Measurements from ENCODE around the gene TGFB2.

Gene TGFB2

DNA sequence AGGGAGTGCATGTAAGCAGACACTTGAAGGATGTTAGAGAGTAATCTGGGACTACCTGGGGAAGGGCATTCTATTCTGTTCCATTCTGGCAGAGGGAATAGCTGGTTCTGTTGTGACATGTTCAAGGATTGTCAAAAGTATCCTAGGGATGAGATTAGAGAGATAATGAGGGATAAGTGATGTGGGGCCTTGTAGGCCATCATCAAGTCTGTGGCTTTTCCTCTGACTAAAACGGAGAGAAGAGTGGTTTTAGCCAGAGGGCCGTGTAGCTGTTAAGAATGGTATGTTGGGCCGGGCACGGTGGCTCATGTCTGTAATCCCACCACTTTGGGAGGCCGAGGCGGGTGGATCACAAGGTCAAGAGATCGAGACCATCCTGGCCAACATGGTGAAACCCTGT, 23.6 kb downstream of the TGFB2 start:
- H3K4me3 ChIP-seq (ENCODE audit: low read depth, low read length): no peak overlapping the region
- TF ChIP-seq, protein P1, sequence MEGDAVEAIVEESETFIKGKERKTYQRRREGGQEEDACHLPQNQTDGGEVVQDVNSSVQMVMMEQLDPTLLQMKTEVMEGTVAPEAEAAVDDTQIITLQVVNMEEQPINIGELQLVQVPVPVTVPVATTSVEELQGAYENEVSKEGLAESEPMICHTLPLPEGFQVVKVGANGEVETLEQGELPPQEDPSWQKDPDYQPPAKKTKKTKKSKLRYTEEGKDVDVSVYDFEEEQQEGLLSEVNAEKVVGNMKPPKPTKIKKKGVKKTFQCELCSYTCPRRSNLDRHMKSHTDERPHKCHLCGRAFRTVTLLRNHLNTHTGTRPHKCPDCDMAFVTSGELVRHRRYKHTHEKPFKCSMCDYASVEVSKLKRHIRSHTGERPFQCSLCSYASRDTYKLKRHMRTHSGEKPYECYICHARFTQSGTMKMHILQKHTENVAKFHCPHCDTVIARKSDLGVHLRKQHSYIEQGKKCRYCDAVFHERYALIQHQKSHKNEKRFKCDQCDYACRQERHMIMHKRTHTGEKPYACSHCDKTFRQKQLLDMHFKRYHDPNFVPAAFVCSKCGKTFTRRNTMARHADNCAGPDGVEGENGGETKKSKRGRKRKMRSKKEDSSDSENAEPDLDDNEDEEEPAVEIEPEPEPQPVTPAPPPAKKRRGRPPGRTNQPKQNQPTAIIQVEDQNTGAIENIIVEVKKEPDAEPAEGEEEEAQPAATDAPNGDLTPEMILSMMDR (IDR thresholded peaks at IDR 0.05; ENCODE audit: insufficient read depth, low read length, missing control alignments): no peak
- CTCF ChIA-PET: interaction anchor here (1.0 to 1.4 kb wide), 2 partner anchors 30 to 39 kb away, joined by 3 read pairs; no protein-coding TSS in a partner anchor
- no peak for DNase-seq (ENCODE audit: low read depth, low spot score)
- POLR2A ChIA-PET: no interaction called here

DNA sequence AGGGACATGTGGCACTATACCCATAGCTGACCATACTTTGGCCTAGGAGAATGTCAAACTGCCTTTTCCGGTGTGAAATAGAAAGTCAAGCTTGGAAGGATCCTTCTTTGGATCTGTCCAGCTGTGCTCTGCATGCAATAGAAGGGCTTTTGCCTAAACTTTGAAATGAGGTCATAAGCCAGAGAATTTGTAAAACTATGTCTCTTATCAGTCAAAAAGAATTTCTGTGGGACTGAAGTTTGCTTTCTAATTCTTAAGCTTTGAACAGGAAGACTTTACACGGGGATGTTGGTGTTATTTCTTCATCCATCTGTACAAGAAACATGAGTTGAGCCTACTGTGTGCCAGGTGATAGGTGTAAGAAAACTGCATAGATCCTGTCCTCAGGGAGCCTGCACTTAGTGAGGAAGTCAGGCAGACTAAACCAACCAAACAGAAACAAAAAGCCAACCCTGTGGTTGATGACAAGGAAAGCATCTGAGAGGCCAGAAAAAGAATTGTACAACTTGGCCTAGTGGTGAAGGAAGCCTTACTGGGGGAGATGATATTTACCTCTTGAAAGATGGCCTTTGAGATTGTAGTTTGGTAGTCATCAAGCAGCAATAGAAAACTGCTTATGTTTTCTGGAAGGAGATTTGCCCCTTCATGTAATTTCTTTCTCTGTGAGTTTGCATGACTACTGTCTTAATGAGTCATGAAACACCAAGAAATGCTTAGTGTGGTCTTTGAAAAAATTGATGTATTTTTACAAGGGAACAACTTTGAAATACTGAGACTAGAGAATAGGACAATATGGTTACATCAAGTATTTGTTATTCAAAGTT, 24.8 kb downstream of the TGFB2 start:
- no peak for DNase-seq (ENCODE audit: low read depth, low spot score)
- H3K4me3 ChIP-seq (ENCODE audit: low read depth, low read length): no peak overlapping the region
- TF ChIP-seq, protein P1 (IDR thresholded peaks at IDR 0.05; ENCODE audit: insufficient read depth, low read length, missing control alignments): no peak
- CTCF ChIA-PET: no interaction called here
- POLR2A ChIA-PET: no interaction called here

DNA sequence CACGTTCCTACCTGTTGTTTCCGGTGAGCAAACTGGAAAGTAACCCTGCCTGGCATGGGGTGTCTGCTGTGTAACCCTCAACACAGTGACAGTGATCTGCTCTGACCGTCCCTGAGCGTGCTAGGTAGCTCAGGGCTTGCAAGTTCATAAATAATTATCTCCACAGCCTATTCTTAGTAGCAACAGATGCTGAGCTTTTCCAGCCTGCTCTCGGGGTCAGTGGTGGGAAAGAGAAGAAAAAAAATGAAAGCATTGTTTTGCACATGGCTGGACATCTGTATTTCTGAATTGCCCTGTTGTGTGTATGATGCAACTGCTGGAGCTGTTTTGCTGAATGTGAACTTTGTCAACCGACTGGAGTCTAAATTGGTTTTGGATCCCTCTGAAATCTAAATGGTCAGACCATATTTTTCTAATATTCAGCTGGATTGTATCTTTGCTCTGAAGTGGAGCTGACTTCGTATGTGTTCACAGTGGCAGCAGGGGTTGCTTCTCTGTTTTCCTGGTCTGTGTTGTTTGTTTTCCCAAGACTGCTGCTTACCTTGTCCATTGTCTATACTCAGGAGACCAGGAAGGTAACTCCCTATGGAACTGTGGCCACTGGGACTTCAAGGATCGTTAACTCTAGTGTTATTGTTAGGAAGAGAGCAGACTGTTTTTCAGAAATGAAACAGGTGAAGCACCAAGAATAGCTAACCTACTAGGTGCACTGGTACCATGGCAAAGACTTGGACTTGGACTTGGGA, 27.0 kb downstream of the TGFB2 start:
- TF ChIP-seq, protein P1 (IDR thresholded peaks at IDR 0.05; ENCODE audit: insufficient read depth, low read length, missing control alignments): no peak
- DNase-seq (ENCODE audit: low read depth, low spot score): no peak
- ChIA-PET POLR2A (no interaction called here), CTCF (interaction anchor here (0.9 to 1.3 kb wide), 2 partner anchors 11 to 174 kb away, joined by 3 to 6 read pairs; no protein-coding TSS in a partner anchor)
- no peak overlapping the region for H3K4me3 ChIP-seq (ENCODE audit: low read depth, low read length)

DNA sequence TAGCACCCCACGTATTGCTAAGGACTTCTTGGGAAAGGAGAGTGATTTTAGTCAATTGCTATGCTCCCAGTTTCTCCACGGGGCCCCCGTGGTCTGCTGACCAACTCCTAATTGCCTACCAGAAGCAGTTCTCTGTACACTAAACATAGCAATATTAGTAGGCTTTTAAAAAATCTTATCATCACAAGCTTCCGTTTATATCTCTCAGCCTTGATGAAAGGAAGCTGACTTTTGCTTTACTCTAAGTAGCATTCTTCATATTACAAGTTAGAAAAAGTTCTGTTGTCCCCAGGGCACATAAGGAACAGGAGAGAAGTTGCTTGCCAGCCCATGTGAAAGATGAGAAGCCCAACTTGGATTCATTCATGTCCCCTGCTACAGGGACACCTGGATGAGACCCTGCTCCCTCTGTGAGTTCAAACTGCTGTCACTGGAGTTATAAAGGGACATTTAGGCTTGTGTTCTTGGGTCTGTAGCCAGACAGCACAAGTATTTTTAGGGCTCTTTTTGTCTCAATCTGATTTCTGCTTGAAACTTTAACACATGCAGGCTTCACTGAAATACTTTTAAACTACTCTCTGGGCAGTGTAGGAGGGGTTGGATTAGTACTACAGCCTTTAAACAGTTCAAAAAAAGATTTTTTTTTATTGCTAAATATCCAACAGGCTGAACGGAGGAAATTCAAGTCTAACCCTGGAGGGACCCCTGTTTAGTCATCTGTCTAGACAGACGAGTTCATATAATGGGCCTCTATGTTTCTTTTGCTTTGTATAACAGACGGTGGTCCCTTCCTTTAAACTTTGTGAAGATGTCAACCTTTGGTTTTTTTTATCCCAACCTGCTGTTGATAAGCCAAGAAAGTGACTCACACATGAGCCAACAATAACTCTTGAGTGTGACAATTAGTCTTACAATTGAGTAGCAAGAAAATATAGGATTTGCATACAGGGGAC, 29.5 kb downstream of the TGFB2 start:
- ChIA-PET POLR2A (no interaction called here), CTCF (no interaction called here)
- no peak overlapping the region for H3K4me3 ChIP-seq (ENCODE audit: low read depth, low read length)
- DNase-seq (ENCODE audit: low read depth, low spot score): no peak
- TF ChIP-seq, protein P1 (IDR thresholded peaks at IDR 0.05; ENCODE audit: insufficient read depth, low read length, missing control alignments): no peak

DNA sequence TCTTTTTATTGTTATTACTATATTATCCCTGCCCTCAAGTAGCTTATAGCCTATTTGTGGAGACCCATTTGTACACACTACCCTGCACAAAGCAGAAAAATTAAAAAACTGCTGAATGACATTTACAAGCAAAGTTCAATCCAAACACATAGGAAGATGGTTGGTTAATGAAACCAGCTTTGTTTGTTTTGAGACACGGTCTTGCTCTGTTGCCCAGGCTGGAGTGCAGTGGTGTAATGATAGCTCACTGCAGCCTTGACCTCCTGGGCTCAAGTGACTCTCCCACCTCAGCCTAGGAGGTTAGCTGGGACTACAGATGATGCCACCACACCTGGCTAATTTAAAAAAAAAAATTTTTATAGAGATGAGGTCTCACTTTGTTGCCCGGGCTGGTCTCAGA, 31.6 kb downstream of the TGFB2 start:
- no peak for DNase-seq (ENCODE audit: low read depth, low spot score)
- ChIA-PET CTCF (interaction anchor here (0.8 to 1.6 kb wide), 8 partner anchors 11 to 170 kb away, joined by 3 to 4 read pairs (median 3); no protein-coding TSS in a partner anchor), POLR2A (interaction anchor here (1.0 to 1.2 kb wide), 3 partner anchors 31 to 329 kb away, joined by 3 to 5 read pairs (median 3); partner anchors contain the start of gene TGFB2)
- TF ChIP-seq, protein P1 (IDR thresholded peaks at IDR 0.05; ENCODE audit: insufficient read depth, low read length, missing control alignments): no peak
- H3K4me3 ChIP-seq (ENCODE audit: low read depth, low read length): no peak overlapping the region
